Motor neuron (in vitro differentiated cells): ENCODE data around the gene TMEM158. TPM values are rescaled to one million over a fixed set of nuclear protein-coding genes. Genes with fewer than 3 reads are reported as not detected.
A peak's percentile ranks its signal among the peaks of the same experiment; 100 is the strongest.

ENCODE experiments used
- ATAC-seq, 8 experiments: fragments of 200-7000 bp; cut with Tn5 transposase; replicated peaks in 6 of 8; 2 replicates each; pipeline ENCODE4 v1.8.0; 2021; ENCODE audit warnings: mild to moderate bottlenecking in 8 of 8, moderate library complexity in 8 of 8
- H3K27ac ChIP-seq, 2 donors: fragments of 250-450 bp; sonication (Bioruptor Pico); 2 replicates each; pipeline ENCODE4 v1.9.0; 2021; ENCODE audit warnings: antibody characterized with exemption in 2 of 2, mild to moderate bottlenecking in 2 of 2, moderate library complexity in 1 of 2
- H3K4me1 ChIP-seq, 2 donors: fragments of 250-450 bp; sonication (Bioruptor Pico); replicated peaks in 1 of 2; 2 replicates each; pipeline ENCODE4 v1.6.1; 2021; ENCODE audit warnings: antibody characterized with exemption in 2 of 2, mild to moderate bottlenecking in 2 of 2, moderate library complexity in 1 of 2
- H3K4me3 ChIP-seq, 5 donors: fragments of 250-450 bp; sonication (Bioruptor Pico); 2 replicates each; pipeline ENCODE4 v1.9.0; 2021; ENCODE audit warnings: antibody characterized with exemption in 5 of 5, mild to moderate bottlenecking in 5 of 5, moderate library complexity in 4 of 5
- WGBS, 10 experiments: fragments of 450-650 bp; shearing (Covaris generic); methylation state at CpG; one replicate each; pipeline ENCODE4 v1.0.0; 2022; 5-methylcytosine and 5-hydroxymethylcytosine counted together
- in situ Hi-C, 9 experiments: fragments of 400-800 bp; cut with MboI; loops; one replicate each; pipeline ENCODE4 v1.15.0; 2021; ENCODE audit warnings: low sequenced_read_pairs in 9 of 9, low pct_unique_long_range_greater_than_20kb in 2 of 9; ENCODE audit not compliant: unreplicated experiment in 9 of 9
- total RNA-seq, 8 experiments: library from RNA; unstranded; fragments of 300-600 nt; gene quantifications; 2 replicates each; pipeline versions ENCODE4 v1.2.3 to v1.2.4, GENCODE V29; 2022

Gene TMEM158
- total RNA-seq, 8 experiments from 2014 or later = 0.45 to 12.9 (median 4.5) TPM

DNA sequence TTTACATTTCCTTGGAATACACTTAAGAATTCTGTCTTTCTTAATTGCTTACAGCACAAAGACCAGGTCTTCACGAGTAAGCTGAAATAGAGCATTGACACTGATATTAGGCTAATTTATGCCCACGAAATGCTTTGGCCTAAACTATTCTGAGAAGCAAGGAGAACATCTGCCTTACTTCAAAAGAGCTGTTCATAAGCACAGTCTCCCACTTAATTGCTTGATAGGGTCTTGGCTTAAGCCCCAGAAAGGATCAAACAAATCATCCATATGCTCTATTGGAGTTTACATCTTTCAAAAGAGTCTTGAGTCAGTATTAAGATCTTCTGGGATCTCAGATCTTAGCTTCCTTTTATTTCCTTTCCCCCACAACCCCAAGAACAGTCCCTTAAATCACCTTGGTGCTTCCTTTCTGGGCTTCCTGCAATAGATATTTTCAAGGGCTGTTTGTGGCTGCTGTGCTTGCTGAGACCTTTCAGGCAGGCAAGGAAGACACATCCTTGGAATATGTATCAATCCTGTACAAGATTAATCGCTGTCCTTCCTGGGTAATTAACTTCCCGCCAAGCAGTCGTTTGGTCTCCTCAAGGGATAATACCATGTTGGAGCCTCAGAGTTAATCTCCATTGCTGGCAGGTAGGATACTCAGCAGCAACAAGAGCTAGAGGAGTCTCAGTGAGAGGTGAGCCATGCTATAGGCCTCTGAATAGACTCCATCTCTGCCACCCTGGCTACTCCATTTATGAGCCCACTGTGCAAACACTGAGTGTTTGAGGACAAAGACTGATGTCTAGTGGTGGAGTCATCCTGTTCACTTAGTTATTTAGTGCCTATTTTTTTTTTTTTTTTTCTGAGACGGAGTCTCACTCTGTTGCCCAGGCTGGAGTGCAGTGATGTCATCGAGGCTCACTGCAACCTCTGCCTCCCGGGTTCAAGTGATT lies 37.1 kb downstream of the TMEM158 start:
- ATAC-seq = peak in 1 of 8 experiments; percentile 39
- in situ Hi-C loops = no loop called here
- Histone ChIP-seq H3K4me1 (no peaks in the 10 kb centered on the region), H3K4me3 (no peak overlapping the region), H3K27ac (no peak overlapping the region)
- WGBS, 10 experiments = 55 to 92% (median 71%) methylated on average over 1 to 5 of the region's 8 CpGs; no CpG with 5 or more reads in 1 of the 10 experiments

DNA sequence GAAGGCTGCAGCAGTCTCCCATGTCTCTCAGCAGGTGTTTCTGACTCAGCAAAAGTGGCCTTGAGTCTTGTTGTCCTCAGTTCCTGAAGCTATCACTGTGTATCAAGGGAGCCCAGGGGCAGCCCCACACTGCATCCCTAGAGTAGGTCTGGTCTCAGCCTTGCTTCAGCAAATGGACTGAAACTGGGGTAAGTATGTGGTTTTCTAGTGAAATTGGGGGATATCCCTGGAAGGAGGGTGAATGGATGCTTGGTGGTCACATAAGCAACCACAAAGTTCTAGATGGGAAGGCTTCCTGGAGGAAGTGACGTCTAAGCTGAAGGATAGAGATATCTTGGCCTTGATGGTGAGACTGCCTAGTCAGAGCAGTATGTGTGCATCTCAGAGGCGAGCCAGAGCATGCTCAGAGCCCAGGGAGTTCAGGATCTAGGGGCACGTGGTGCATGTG lies 38.4 kb downstream of the TMEM158 start:
- peaks cover 7% of the 10 kb centered on the region in 2 donors for H3K4me1 ChIP-seq
- ATAC-seq = no peak
- H3K4me3 ChIP-seq = no peak overlapping the region
- WGBS, 10 experiments = 20 to 90% (median 82%) methylated on average over 1 to 3 of the region's 3 CpGs; no CpG with 5 or more reads in 7 of the 10 experiments
- in situ Hi-C loops = no loop called here
- no peak overlapping the region for H3K27ac ChIP-seq

GRCh38 chr3:45186871-45187270 lies 39.2 kb downstream of the TMEM158 start:
- 82 to 100% (median 93%) methylated on average over 1 to 5 of the region's 6 CpGs; no CpG with 5 or more reads in 4 of the 10 experiments for WGBS, 10 experiments
- no peak for ATAC-seq
- no peak overlapping the region for H3K4me3 ChIP-seq
- in situ Hi-C loops = no loop called here
- H3K27ac ChIP-seq = no peak overlapping the region
- peaks cover 7 to 8% of the 10 kb centered on the region in 2 donors for H3K4me1 ChIP-seq

GRCh38 chr3:45185461-45185860 lies 40.6 kb downstream of the TMEM158 start:
- Histone ChIP-seq H3K4me1 (peaks cover 7 to 8% of the 10 kb centered on the region in 2 donors), H3K4me3 (no peak overlapping the region), H3K27ac (no peak overlapping the region)
- WGBS, 10 experiments = 50 to 100% (median 88%) methylated on average over 1 to 5 of the region's 5 CpGs; no CpG with 5 or more reads in 4 of the 10 experiments
- in situ Hi-C loops = no loop called here
- ATAC-seq = no peak

GRCh38 chr3:45185052-45185451 lies 41.0 kb downstream of the TMEM158 start:
- H3K4me3 ChIP-seq = no peak overlapping the region
- H3K4me1 ChIP-seq = peaks cover 7 to 8% of the 10 kb centered on the region in 2 donors
- ATAC-seq = no peak
- H3K27ac ChIP-seq = no peak overlapping the region
- WGBS, 10 experiments = 100% methylated on average over 1 of the region's 2 CpGs; no CpG with 5 or more reads in 8 of the 10 experiments
- in situ Hi-C loops = no loop called here

GRCh38 chr3:45183872-45184262 lies 42.2 kb downstream of the TMEM158 start:
- Histone ChIP-seq H3K4me3 (no peak overlapping the region), H3K27ac (no peak overlapping the region), H3K4me1 (peaks cover 7 to 8% of the 10 kb centered on the region in 2 donors)
- WGBS, 10 experiments = 70 to 80% (median 79%) methylated on average over 1 to 6 of the region's 7 CpGs; no CpG with 5 or more reads in 6 of the 10 experiments
- no peak for ATAC-seq
- in situ Hi-C loops = no loop called here

GRCh38 chr3:45182915-45183871 lies 42.9 kb downstream of the TMEM158 start:
- in situ Hi-C loops = no loop called here
- Histone ChIP-seq H3K27ac (no peak overlapping the region), H3K4me3 (no peak overlapping the region), H3K4me1 (peaks cover 7 to 8% of the 10 kb centered on the region in 2 donors)
- ATAC-seq = peak; percentile 55 to 92 (median 86)
- WGBS, 10 experiments = 0 to 86% (median 60%) methylated on average over 1 to 4 of the region's 7 CpGs; no CpG with 5 or more reads in 1 of the 10 experiments

DNA sequence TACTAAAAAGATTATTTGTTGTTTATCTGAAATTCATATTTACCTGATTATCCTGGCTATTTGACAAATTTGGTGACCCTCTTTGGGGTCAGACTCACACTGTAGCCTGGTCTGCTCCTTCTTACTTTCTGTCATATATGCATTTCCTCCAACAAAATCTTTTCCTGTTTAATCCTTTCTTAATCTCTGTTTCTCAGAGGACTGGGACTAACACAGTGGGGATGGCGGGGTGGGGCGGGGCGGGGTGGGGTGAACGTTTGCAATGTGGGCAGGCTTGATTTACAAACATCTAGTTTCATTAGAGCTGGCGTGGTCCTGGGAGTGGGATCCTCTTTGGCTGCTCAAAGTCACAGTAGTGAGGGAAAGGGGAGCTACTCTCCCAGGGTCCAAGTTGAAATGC lies 44.6 kb downstream of the TMEM158 start:
- ATAC-seq = peak in 2 of 8 experiments; percentile 6 to 36
- in situ Hi-C loops = no loop called here
- H3K4me1 ChIP-seq = peaks cover 7 to 8% of the 10 kb centered on the region in 2 donors
- WGBS, 10 experiments = 0 to 57% (median 37%) methylated on average over 1 to 3 of the region's 5 CpGs; no CpG with 5 or more reads in 6 of the 10 experiments
- H3K27ac ChIP-seq = no peak overlapping the region
- no peak overlapping the region for H3K4me3 ChIP-seq

DNA sequence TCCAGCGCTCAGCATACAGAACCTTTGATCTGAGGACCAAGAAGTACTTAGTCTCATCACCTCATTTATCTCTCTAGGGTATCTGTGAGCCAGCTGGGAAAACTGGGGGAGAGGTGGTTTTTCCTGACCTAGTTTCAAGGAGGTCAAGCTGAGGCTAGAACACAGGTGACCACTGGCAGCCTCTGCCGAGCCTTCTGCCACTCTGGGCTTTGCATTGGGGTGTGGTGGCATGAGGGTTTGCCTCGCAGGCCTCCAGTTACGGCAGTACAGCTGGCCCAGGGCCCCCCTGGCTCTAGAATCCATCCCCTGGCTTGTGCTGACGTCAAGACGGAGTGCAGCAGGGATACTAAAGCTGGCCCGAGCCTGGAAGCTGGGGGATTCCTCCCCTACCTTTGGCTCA lies 45.2 kb downstream of the TMEM158 start:
- peak in 1 of 8 experiments; percentile 8 for ATAC-seq
- H3K27ac ChIP-seq = no peak overlapping the region
- H3K4me1 ChIP-seq = peaks cover 7 to 8% of the 10 kb centered on the region in 2 donors
- in situ Hi-C loops = no loop called here
- 50 to 92% (median 80%) methylated on average over 1 to 5 of the region's 7 CpGs; no CpG with 5 or more reads in 5 of the 10 experiments for WGBS, 10 experiments
- H3K4me3 ChIP-seq = no peak overlapping the region

DNA sequence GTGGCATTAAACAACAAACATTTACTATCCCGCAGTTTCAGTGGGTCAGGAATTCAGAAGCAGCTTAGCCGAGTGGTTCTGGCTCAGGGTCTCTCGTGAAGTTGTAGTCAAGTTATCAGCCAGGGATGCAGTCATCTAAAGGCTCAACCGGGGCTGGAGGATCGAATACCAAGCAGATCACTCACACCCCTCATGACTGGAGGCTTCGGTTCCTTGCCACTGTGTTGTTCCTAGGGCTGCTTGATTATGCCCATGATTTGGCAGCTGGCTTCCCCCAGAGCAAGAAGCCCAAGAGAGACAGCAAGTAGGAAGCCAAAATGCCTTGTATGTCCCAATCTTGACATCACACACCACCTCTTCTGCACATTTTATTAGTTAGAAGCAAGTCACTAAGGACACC lies 46.0 kb downstream of the TMEM158 start:
- no peak overlapping the region for H3K27ac ChIP-seq
- H3K4me1 ChIP-seq = peaks cover 7 to 8% of the 10 kb centered on the region in 2 donors
- ATAC-seq = no peak
- WGBS, 10 experiments = 17 to 90% (median 64%) methylated on average over 1 to 6 of the region's 6 CpGs; no CpG with 5 or more reads in 2 of the 10 experiments
- H3K4me3 ChIP-seq = no peak overlapping the region
- in situ Hi-C loops = no loop called here

DNA sequence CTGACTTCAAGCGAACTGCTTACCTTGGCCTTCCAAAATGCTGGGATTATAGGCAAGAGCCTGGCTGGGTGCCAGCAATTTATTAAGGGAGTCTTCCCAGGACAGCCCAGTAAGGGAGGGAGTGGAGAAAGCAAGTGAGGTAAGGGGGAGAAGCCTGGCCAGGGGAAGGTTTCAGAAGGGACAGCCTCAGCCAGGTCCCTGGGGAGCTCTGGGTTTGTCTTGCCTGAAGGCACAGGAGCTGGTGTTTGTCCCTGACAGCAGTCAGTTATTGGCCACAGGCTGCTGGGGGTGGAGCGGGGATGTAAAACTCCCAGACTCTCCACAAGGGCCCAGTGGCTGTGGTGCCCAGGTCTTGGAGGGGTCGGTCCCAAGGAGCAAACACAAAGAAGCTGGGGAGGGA lies 46.9 kb downstream of the TMEM158 start:
- no peak for ATAC-seq
- H3K27ac ChIP-seq = no peak overlapping the region
- peaks cover 7 to 8% of the 10 kb centered on the region in 2 donors for H3K4me1 ChIP-seq
- in situ Hi-C loops = no loop called here
- 67 to 100% (median 80%) methylated on average over 1 to 3 of the region's 3 CpGs; no CpG with 5 or more reads in 5 of the 10 experiments for WGBS, 10 experiments
- H3K4me3 ChIP-seq = no peak overlapping the region

- Histone ChIP-seq H3K27ac (no peak overlapping the region), H3K4me3 (no peak overlapping the region), H3K4me1 (peaks cover 6 to 7% of the 10 kb centered on the region in 2 donors)
- no peak for ATAC-seq
- in situ Hi-C loops = no loop called here
- 68 to 100% (median 89%) methylated on average over 1 to 9 of the region's 13 CpGs; no CpG with 5 or more reads in 2 of the 10 experiments for WGBS, 10 experiments
Observed at GRCh38 chr3:45178183-45179023, 47.7 kb downstream of the TMEM158 start.
